Measurements from ENCODE around the gene NDUFS7. TPM values are rescaled to one million over a fixed set of nuclear protein-coding genes. Genes with fewer than 3 reads are reported as not detected.
"Not testable (repeated sequence)": the region's sequence is repeated elsewhere in the genome, so short reads cannot be mapped to it uniquely, and the experiment has no call there.

NDUFS7 gene
- polyA plus RNA-seq, 3 donors from 2014 or later = 209 to 227 (median 213) TPM

- Mint-ChIP-seq H3K4me1 (peaks cover 22 to 37% of the 10 kb centered on the region in 2 donors), H3K27me3 (ENCODE audit: low read depth in 3 of 3) (peaks cover 5 to 14% (median 12%) of the 10 kb centered on the region in 3 donors), H3K9me3 (no peaks in the 10 kb centered on the region), H3K36me3 (peaks cover 0 to 11% (median 3%) of the 10 kb centered on the region in 3 donors), H3K4me3 (peak overlapping the region in 3 of 5 donors; percentile 95 to 98 (median 96)), H3K27ac (peak overlapping the region in 5 of 6 donors; percentile 91 to 97 (median 95))
- no peak for DNase-seq
These were observed 53.9 kb downstream of the NDUFS7 start for GRCh38 chr19:1437609-1438008.

GRCh38 chr19:1438035-1438932, 54.6 kb downstream of the NDUFS7 start, which contains the start of gene RPS15:
Gene RPS15 (plus strand): TSS chr19:1438396. CDS start chr19:1438426, 30 bp downstream.
- no peaks in the 10 kb centered on the region for H3K9me3 Mint-ChIP-seq
- DNase-seq = peak; percentile 94 to 97 (median 96)
- peak within 1 kb of the TSS; percentile 95 to 99 (median 96) for H3K4me3 Mint-ChIP-seq
- H3K27me3 Mint-ChIP-seq (ENCODE audit: low read depth in 3 of 3) = peaks cover 5 to 14% (median 12%) of the 10 kb centered on the region in 3 donors
- peaks cover 0 to 11% (median 3%) of the 10 kb centered on the region in 3 donors for H3K36me3 Mint-ChIP-seq
- H3K27ac Mint-ChIP-seq = peak within 1 kb of the TSS; percentile 91 to 97 (median 94)
- peaks cover 22 to 37% of the 10 kb centered on the region in 2 donors for H3K4me1 Mint-ChIP-seq

GRCh38 chr19:1438933-1439354, 55.2 kb downstream of the NDUFS7 start:
- Mint-ChIP-seq H3K27me3 (ENCODE audit: low read depth in 3 of 3) (peaks cover 5 to 14% (median 12%) of the 10 kb centered on the region in 3 donors), H3K4me1 (peaks cover 22 to 37% of the 10 kb centered on the region in 2 donors)
- no peak for DNase-seq

GRCh38 chr19:1439525-1440417, 56.1 kb downstream of the NDUFS7 start:
- not testable (repeated sequence) for H3K9me3 Mint-ChIP-seq, DNase-seq
- H3K27ac Mint-ChIP-seq = peak overlapping the region; percentile 72 to 97 (median 88)
- H3K4me1 Mint-ChIP-seq = peaks cover 22 to 43% of the 10 kb centered on the region in 2 donors
- H3K36me3 Mint-ChIP-seq = peaks cover 0 to 11% (median 3%) of the 10 kb centered on the region in 3 donors
- H3K4me3 Mint-ChIP-seq = peak overlapping the region; percentile 95 to 99 (median 96)
- peaks cover 5 to 21% (median 12%) of the 10 kb centered on the region in 3 donors for H3K27me3 Mint-ChIP-seq (ENCODE audit: low read depth in 3 of 3)

More at GRCh38 chr19:1438933-1439354, 55.2 kb downstream of the NDUFS7 start:
- H3K4me3 Mint-ChIP-seq = peak overlapping the region; percentile 95 to 99 (median 96)
- H3K36me3 Mint-ChIP-seq = peaks cover 0 to 11% (median 3%) of the 10 kb centered on the region in 3 donors
- peak overlapping the region; percentile 72 to 97 (median 88) for H3K27ac Mint-ChIP-seq
- H3K9me3 Mint-ChIP-seq = no peaks in the 10 kb centered on the region

- H3K27me3 Mint-ChIP-seq (ENCODE audit: low read depth in 3 of 3) = peaks cover 8 to 24% (median 15%) of the 10 kb centered on the region in 3 donors
- peak overlapping the region in 4 of 5 donors; percentile 68 to 99 (median 97) for H3K4me3 Mint-ChIP-seq
- no peaks in the 10 kb centered on the region for H3K9me3 Mint-ChIP-seq
- DNase-seq = no peak
- H3K4me1 Mint-ChIP-seq = peaks cover 22 to 45% of the 10 kb centered on the region in 2 donors
- H3K27ac Mint-ChIP-seq = peak overlapping the region in 2 of 6 donors; percentile 45 to 65
- peaks cover 0 to 11% (median 1%) of the 10 kb centered on the region in 3 donors for H3K36me3 Mint-ChIP-seq
These were observed 56.7 kb downstream of the NDUFS7 start for GRCh38 chr19:1440418-1440801.

- H3K27me3 Mint-ChIP-seq (ENCODE audit: low read depth in 3 of 3) = peaks cover 9 to 25% (median 13%) of the 10 kb centered on the region in 3 donors
- no peak for DNase-seq
- H3K27ac Mint-ChIP-seq = peak overlapping the region in 1 of 6 donors; percentile 45
- H3K9me3 Mint-ChIP-seq = no peaks in the 10 kb centered on the region
- H3K4me3 Mint-ChIP-seq = peak overlapping the region in 4 of 5 donors; percentile 21 to 99 (median 97)
- peaks cover 0 to 11% (median 0%) of the 10 kb centered on the region in 3 donors for H3K36me3 Mint-ChIP-seq
- H3K4me1 Mint-ChIP-seq = peaks cover 22 to 45% of the 10 kb centered on the region in 2 donors
These were observed 57.3 kb downstream of the NDUFS7 start for GRCh38 chr19:1441022-1441426.

- H3K9me3 Mint-ChIP-seq = no peaks in the 10 kb centered on the region
- no peak for DNase-seq
- H3K4me3 Mint-ChIP-seq = peak overlapping the region in 3 of 5 donors; percentile 14 to 96 (median 36)
- H3K27me3 Mint-ChIP-seq (ENCODE audit: low read depth in 3 of 3) = peaks cover 9 to 25% (median 13%) of the 10 kb centered on the region in 3 donors
- H3K4me1 Mint-ChIP-seq = peaks cover 22 to 47% of the 10 kb centered on the region in 2 donors
- H3K36me3 Mint-ChIP-seq = peaks cover 0 to 11% (median 0%) of the 10 kb centered on the region in 3 donors
- peak overlapping the region in 3 of 6 donors; percentile 12 to 68 (median 67) for H3K27ac Mint-ChIP-seq
These were observed 58.2 kb downstream of the NDUFS7 start for GRCh38 chr19:1441677-1442438.

Other genes with a start within 250 kb of the NDUFS7 start
- 1 to 10 TPM in 1 of 3 donors, under 1 TPM in 2; 0.27 to 3.4 (median 0.89) TPM for gene SBNO2, start 209.6 kb upstream of the NDUFS7 start, polyA plus RNA-seq
- 10 to 100 TPM; 10.8 to 14.5 (median 11.7) TPM for gene STK11, start 178.1 kb upstream of the NDUFS7 start, polyA plus RNA-seq
- not detected for gene CBARP, start 145.9 kb upstream of the NDUFS7 start, polyA plus RNA-seq
- gene ATP5F1D, start 142.2 kb upstream of the NDUFS7 start, polyA plus RNA-seq = 100 to 1,000 TPM; 145 to 310 (median 303) TPM
- 10 to 100 TPM in 2 of 3 donors, 1 to 10 TPM in 1; 4.9 to 16.0 (median 10.8) TPM for gene MIDN, start 135.3 kb upstream of the NDUFS7 start, polyA plus RNA-seq
- 100 to 1,000 TPM; 146 to 246 (median 197) TPM for gene CIRBP, start 114.6 kb upstream of the NDUFS7 start, polyA plus RNA-seq
- 10 to 100 TPM; 50.5 to 98.4 (median 86.9) TPM for gene FAM174C, start 108.4 kb upstream of the NDUFS7 start, polyA plus RNA-seq
- not detected for gene EFNA2, start 98.0 kb upstream of the NDUFS7 start, polyA plus RNA-seq
- gene GAMT, start 17.6 kb downstream of the NDUFS7 start, polyA plus RNA-seq = 10 to 100 TPM in 2 of 3 donors, 1 to 10 TPM in 1; 7.9 to 16.5 (median 10.5) TPM
- gene DAZAP1, start 23.7 kb downstream of the NDUFS7 start, polyA plus RNA-seq = 10 to 100 TPM in 1 of 3 donors, 1 to 10 TPM in 2; 4.3 to 10.3 (median 8.0) TPM
- 1,000 to 10,000 TPM; 1,383 to 2,244 (median 1,622) TPM for gene RPS15, start 54.5 kb downstream of the NDUFS7 start, polyA plus RNA-seq
- under 1 TPM in 1 of 3 donors, not detected in 2; 0.06 TPM for gene APC2, start 66.2 kb downstream of the NDUFS7 start, polyA plus RNA-seq
- gene C19orf25, start 95.3 kb downstream of the NDUFS7 start, polyA plus RNA-seq = 10 to 100 TPM; 57.4 to 61.6 (median 61.2) TPM
- gene PCSK4, start 106.4 kb downstream of the NDUFS7 start, polyA plus RNA-seq = under 1 TPM in 2 of 3 donors, not detected in 1; 0.25 to 0.33 TPM
- 1 to 10 TPM; 4.0 to 7.1 (median 6.4) TPM for gene REEP6, start 107.3 kb downstream of the NDUFS7 start, polyA plus RNA-seq
- under 1 TPM in 1 of 3 donors, not detected in 2; 0.43 TPM for gene ADAMTSL5, start 129.1 kb downstream of the NDUFS7 start, polyA plus RNA-seq
- gene PLK5, start 140.2 kb downstream of the NDUFS7 start, polyA plus RNA-seq = not detected
- gene MEX3D, start 184.4 kb downstream of the NDUFS7 start, polyA plus RNA-seq = under 1 TPM in 1 of 3 donors, not detected in 2; 0.21 TPM
- gene MBD3, start 209.0 kb downstream of the NDUFS7 start, polyA plus RNA-seq = 10 to 100 TPM in 1 of 3 donors, 1 to 10 TPM in 2; 4.8 to 13.8 (median 6.9) TPM
- 1,000 to 10,000 TPM in 1 of 3 donors, 100 to 1,000 TPM in 2; 572 to 1,041 (median 633) TPM for gene UQCR11, start 221.6 kb downstream of the NDUFS7 start, polyA plus RNA-seq

Measured in immature natural killer cell (primary cell).